ENCODE data around the gene PHAX. TPM values are rescaled to one million over a fixed set of nuclear protein-coding genes. Genes with fewer than 3 reads are reported as not detected.

Gene PHAX
- total RNA-seq, 4 donors from 2014 or later, result 57.3 to 83.4 (median 68.2) TPM

- no peak overlapping the region for H3K27ac ChIP-seq
- no peaks in the 10 kb centered on the region for H3K9me3 ChIP-seq
- H3K27me3 ChIP-seq, result no peaks in the 10 kb centered on the region
- peaks cover 0 to 51% of the 10 kb centered on the region in 2 donors for H3K36me3 ChIP-seq
- TF ChIP-seq POLR2AphosphoS5 (IDR thresholded peaks at IDR 0.05) (no peak), POLR2A (IDR thresholded peaks at IDR 0.05) (no peak), CTCF (IDR thresholded peaks at IDR 0.05) (no peak), EP300 (IDR thresholded peaks at IDR 0.05) (no peak)
- no peak overlapping the region for H3K4me3 ChIP-seq
- no peak for ATAC-seq
- WGBS, 2 donors (ENCODE audit: low coverage in 1 of 2), result 54 to 71% methylated on average over 5 to 6 of the region's 6 CpGs
- H3K4me1 ChIP-seq, result peaks cover 0 to 71% (median 26%) of the 10 kb centered on the region in 3 donors
Observed at GRCh38 chr5:126603402-126603991, 2.8 kb downstream of the PHAX start.

GRCh38 chr5:126605525-126605924, 4.8 kb downstream of the PHAX start:
- Histone ChIP-seq H3K36me3 (peaks cover 0 to 71% of the 10 kb centered on the region in 2 donors), H3K4me1 (peaks cover 0 to 67% (median 26%) of the 10 kb centered on the region in 3 donors), H3K4me3 (no peak overlapping the region), H3K27ac (no peak overlapping the region), H3K9me3 (no peaks in the 10 kb centered on the region), H3K27me3 (no peaks in the 10 kb centered on the region)
- TF ChIP-seq CTCF (IDR thresholded peaks at IDR 0.05), result no peak
- no peak for TF ChIP-seq EP300 (IDR thresholded peaks at IDR 0.05)
- no peak for ATAC-seq
- WGBS, 2 donors (ENCODE audit: low coverage in 1 of 2), result 75 to 85% methylated on average over 4 to 5 of the region's 5 CpGs

- no peak overlapping the region for H3K4me3 ChIP-seq
- H3K27ac ChIP-seq, result no peak overlapping the region
- H3K9me3 ChIP-seq, result no peaks in the 10 kb centered on the region
- H3K27me3 ChIP-seq, result no peaks in the 10 kb centered on the region
- TF ChIP-seq POLR2AphosphoS5 (IDR thresholded peaks at IDR 0.05), result no peak
- no peak for TF ChIP-seq CTCF (IDR thresholded peaks at IDR 0.05)
- TF ChIP-seq EP300 (IDR thresholded peaks at IDR 0.05), result no peak
- TF ChIP-seq POLR2A (IDR thresholded peaks at IDR 0.05), result no peak
- ATAC-seq, result no peak
- WGBS, 2 donors (ENCODE audit: low coverage in 1 of 2), result 85 to 94% methylated on average over 2 of the region's 2 CpGs
- H3K4me1 ChIP-seq, result peaks cover 0 to 27% (median 13%) of the 10 kb centered on the region in 3 donors
- peaks cover 0 to 94% of the 10 kb centered on the region in 2 donors for H3K36me3 ChIP-seq
Observed at GRCh38 chr5:126610160-126610559, 9.4 kb downstream of the PHAX start.

- no peak overlapping the region for H3K4me3 ChIP-seq
- H3K36me3 ChIP-seq, result peaks cover 0 to 94% of the 10 kb centered on the region in 2 donors
- peaks cover 0 to 22% (median 11%) of the 10 kb centered on the region in 3 donors for H3K4me1 ChIP-seq
- TF ChIP-seq POLR2A (IDR thresholded peaks at IDR 0.05) (no peak), POLR2AphosphoS5 (IDR thresholded peaks at IDR 0.05) (no peak), EP300 (IDR thresholded peaks at IDR 0.05) (no peak), CTCF (IDR thresholded peaks at IDR 0.05) (no peak)
- 96 to 100% methylated on average over 5 to 6 of the region's 6 CpGs for WGBS, 2 donors (ENCODE audit: low coverage in 1 of 2)
- H3K27ac ChIP-seq, result no peak overlapping the region
- no peaks in the 10 kb centered on the region for H3K9me3 ChIP-seq
- no peaks in the 10 kb centered on the region for H3K27me3 ChIP-seq
- no peak for ATAC-seq
Observed at GRCh38 chr5:126610616-126611015, 9.9 kb downstream of the PHAX start.

- TF ChIP-seq POLR2AphosphoS5 (IDR thresholded peaks at IDR 0.05) (no peak), POLR2A (IDR thresholded peaks at IDR 0.05) (no peak), CTCF (IDR thresholded peaks at IDR 0.05) (no peak), EP300 (IDR thresholded peaks at IDR 0.05) (no peak)
- Histone ChIP-seq H3K36me3 (peaks cover 0 to 94% of the 10 kb centered on the region in 2 donors), H3K27ac (no peak overlapping the region), H3K27me3 (no peaks in the 10 kb centered on the region), H3K4me3 (no peak overlapping the region), H3K4me1 (no peaks in the 10 kb centered on the region), H3K9me3 (no peaks in the 10 kb centered on the region)
- 87 to 88% methylated on average over 3 to 7 of the region's 7 CpGs for WGBS, 2 donors (ENCODE audit: low coverage in 1 of 2)
- no peak for ATAC-seq
Observed at GRCh38 chr5:126613941-126614592, 13.3 kb downstream of the PHAX start.

Measured in gastroesophageal sphincter (tissue), 4 donors.